Mucosa of gallbladder (tissue), 1 donor: ENCODE results near the gene TRNP1. TPM values are rescaled to one million over a fixed set of nuclear protein-coding genes. Genes with fewer than 3 reads are reported as not detected.
"Not testable (repeated sequence)": the region's sequence is repeated elsewhere in the genome, so short reads cannot be mapped to it uniquely, and the experiment has no call there.

Experiments used
- DNase-seq: peaks from one replicate; pipeline ENCODE4 v3.0.0-alpha.2; 2020; ENCODE audit warnings: low spot score
- total RNA-seq: library from RNA; stranded (reverse); gene quantifications from one replicate; pipeline ENCODE4 v1.2.1, GENCODE V29; 2021
- donor health status: DM: no; HTN: no; CAD: no.

Gene TRNP1
- total RNA-seq, 1 donor from 2014 or later: 296 TPM

GRCh38 chr1:26972821-26973220 lies 20.7 kb upstream of the TRNP1 start:
- no peak for DNase-seq

GRCh38 chr1:26976621-26977510 lies 16.6 kb upstream of the TRNP1 start:
- DNase-seq: no peak

DNA sequence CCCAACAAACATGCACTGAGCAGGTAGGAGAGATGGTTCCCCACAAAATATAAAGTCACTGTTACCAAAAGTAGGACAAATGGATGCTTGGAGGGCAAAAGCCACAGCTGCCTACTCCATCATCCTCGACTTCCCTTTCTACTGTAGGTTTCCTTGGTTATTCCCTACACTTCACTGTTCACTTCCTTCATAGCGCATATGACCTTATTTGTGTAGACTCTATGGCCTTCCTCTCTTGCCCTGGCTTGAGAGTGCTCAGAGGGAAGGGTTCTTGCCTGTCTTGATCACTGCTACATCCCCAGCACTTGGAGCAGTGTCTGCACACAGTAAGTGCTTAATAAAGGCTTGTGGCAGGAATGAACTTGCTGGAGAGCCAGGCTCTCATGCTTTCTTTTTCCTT lies 14.6 kb upstream of the TRNP1 start:
- DNase-seq: no peak

DNA sequence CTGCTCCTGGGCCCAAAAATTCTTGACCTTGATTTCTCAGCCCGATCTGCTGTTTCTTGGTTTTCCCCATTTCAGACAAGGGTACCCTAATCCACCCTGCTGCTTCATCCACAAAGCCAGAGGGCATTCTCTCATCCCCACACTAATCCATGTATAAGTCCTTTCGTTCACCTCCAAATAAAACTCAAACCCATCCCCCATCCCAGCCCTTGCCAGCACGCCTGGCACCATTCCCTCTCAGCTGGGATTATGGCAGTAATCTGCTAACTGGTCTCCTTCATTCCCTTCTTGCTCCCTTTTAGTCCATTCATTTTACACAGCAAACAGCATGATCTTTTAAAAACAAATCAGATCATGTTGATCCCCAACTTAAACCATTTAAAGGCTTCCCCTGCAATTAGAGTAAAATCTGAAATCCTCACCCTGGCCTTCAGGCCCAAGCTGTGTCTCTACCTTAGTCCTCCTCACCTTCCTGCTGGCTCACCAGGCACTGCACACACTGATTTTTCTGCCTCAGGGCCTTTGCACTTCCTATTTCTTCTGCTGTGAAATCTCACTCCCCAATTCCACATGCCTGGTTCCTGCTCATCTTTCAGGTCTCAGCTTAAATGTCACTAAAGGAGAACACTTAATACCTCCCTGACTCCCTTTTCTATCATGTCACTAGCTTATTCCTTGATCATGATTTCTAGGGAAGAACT lies 12.2 kb upstream of the TRNP1 start:
- no peak for DNase-seq

DNA sequence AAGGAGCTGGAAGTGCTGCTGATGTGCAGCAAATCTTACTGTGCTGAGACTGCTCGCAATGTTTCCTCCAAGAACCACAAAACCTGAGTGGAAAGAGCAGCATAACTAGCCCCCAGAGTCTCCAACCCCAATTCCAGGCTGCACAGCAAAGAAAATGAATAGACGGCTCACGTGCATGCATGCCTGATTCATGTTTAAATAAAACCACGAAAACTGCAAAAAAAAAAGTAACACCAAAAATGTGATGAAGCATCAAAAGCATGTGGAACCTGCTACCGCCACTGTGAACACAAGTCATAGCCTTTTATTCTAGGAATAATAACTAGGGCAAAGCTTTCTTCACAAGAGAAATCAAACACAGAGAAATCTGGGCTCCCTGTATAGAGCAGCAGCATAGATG lies 9.6 kb upstream of the TRNP1 start:
- no peak for DNase-seq

- no peak for DNase-seq
Measured at GRCh38 chr1:26984291-26984690, 9.2 kb upstream of the TRNP1 start.

DNA sequence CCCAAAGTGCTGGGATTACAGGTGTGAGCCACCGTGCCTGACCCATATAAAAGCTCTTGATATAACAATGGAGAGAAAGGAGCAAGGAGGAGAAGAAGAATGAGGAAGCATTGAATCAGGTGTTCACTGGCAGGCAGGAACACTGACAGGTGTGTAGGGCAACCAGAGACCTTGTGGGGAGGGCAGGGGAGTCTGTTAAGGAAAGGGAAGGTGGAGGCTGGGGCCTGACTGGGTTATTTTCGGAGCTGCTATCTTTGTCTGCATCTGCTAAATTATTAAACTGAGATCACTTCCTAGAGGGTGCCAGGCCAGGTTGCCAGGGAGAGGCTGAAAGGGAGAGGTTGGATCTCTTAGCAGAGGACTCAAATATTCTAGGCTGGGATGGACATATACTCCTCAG lies 6.8 kb upstream of the TRNP1 start:
- DNase-seq: peak; percentile 87

GRCh38 chr1:26989403-26990109 lies 3.9 kb upstream of the TRNP1 start:
- not testable (repeated sequence) for DNase-seq

- no peak for DNase-seq
Measured at GRCh38 chr1:26991310-26992116, 2.0 kb upstream of the TRNP1 start.

DNA sequence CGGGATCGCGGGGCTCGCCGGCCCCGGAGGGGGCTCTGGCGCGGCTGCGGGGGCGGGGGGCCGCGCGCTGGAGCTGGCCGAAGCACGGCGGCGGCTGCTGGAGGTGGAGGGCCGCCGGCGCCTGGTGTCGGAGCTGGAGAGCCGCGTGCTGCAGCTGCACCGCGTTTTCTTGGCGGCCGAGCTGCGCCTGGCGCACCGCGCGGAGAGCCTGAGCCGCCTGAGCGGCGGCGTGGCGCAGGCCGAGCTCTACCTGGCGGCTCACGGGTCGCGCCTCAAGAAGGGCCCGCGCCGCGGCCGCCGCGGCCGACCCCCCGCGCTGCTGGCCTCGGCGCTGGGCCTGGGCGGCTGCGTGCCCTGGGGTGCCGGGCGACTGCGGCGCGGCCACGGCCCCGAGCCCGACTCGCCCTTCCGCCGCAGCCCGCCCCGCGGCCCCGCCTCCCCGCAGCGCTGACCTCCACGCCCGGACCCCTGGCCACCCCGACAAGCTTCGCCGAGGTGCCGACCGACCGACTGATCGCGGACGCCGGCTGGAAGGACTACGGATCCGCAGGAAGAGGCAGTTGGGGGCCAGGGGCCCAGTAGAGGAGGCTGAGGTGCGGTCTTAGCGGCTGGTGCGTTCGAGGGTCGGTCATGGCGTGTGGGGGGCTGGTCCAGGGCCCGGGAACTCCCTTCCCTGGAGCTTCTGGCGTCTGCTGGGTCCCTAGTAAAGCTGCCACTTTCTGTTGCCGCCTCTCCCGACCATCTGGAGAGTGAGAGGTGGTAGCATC lies 711 bp downstream of the TRNP1 start:
- no peak for DNase-seq

- no peak for DNase-seq
Measured at GRCh38 chr1:26994787-26995517, 1.5 kb downstream of the TRNP1 start.

DNA sequence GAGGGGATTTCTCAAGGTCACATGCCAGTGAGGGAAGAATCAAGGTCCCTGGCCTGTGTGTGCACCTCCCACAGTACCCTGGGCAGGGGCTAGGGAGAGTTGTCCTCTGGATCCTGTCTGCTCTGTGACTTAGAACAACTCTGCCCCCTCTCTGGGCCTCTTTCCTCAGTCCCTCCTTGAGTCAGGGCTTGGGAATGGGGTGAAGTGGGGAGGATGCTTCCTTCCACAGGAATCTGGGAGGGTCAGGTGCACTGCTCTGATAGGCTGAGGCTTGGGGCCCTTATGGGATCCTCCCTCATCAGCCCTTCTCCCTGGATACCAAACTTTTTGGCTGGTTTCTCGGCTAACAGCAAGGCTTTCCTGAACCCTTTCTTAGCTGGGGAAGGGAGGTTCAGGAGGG lies 2.5 kb downstream of the TRNP1 start:
- DNase-seq: no peak

DNA sequence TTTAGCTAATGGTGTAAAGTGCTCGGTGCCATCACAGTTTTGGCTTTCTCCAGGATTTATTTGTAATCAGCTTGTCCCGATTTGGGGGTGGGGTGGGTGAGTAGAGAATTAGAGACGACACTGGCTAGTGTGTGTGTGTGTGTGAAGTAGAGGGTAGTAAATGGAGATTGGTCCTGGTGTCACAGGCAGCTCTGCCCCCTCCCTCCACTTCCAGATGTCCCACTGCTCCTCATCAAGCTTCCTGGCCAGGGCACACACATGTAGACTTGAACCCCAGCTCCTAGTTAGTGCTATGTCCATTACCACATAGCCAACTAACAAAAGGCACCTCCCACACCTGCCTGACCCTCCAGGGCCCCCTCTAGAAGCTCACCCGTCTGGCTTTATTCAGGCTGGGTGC lies 3.2 kb downstream of the TRNP1 start:
- no peak for DNase-seq

DNA sequence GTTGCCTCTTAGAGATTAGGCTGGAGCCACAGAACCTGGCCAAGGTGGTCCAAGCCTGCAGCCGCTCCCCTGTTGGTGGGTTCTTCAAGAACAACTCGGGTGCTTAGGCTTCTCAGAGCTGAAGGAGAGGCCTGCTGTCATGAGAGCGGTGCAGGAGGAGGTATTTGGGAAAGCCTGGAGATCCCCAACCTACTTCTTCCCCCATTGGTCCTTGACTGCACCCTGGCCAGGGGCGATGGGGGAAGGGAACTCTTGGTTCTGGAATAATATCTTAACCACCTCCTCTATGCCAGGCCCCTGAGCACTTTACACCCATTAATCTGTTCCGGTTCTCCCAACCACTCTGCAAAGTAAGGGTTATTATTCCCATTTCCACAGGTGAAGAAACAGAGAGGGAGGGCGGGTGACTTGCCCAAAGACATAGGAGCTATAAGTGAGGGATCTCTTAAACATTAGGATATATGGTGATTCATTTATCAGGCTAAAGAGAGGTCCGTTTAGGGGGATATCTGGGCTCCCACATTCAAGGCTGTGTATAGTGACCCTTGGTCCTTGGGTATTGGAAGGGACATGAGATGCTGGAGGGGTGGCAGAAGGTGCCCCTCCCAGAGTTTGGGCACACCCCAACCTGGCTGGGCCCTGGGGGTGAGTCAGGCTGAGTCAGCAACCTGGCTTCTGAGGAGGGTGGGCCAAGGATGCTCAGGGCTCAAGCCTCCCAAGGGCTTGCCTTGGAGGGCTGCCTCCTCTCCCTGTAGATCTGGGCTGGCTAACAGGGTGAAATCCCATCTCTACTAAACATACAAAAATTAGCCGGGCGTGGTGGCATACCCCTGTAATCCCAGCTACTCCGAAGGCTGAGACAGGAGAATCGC lies 5.2 kb downstream of the TRNP1 start:
- no peak for DNase-seq

DNA sequence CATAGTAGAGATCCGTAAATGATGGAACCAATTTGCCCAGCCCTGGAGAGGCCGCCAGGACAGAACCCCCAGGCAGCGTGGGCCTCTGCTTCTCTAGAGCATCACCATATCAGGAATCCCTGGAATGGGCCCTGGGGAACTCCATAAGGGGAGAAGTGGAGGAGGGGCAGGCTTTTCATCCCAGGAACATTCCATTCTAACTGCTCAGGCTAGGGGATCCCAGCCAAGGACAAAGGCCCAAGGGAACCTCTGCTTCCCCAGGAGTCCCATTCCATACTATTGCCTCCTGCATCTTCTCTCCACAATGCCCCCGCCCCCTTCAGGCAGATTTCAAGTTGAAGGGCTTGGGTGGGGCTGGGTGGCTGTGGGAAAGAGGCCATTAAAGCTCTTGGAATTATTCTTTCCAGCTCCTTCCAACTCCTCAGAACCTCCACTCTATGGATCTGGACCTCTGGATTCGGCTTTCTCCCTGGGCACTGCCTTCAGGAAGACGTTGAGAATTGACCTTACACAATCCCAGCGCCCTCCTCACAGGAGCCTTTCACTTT lies 6.0 kb downstream of the TRNP1 start:
- DNase-seq: peak; percentile 80

DNA sequence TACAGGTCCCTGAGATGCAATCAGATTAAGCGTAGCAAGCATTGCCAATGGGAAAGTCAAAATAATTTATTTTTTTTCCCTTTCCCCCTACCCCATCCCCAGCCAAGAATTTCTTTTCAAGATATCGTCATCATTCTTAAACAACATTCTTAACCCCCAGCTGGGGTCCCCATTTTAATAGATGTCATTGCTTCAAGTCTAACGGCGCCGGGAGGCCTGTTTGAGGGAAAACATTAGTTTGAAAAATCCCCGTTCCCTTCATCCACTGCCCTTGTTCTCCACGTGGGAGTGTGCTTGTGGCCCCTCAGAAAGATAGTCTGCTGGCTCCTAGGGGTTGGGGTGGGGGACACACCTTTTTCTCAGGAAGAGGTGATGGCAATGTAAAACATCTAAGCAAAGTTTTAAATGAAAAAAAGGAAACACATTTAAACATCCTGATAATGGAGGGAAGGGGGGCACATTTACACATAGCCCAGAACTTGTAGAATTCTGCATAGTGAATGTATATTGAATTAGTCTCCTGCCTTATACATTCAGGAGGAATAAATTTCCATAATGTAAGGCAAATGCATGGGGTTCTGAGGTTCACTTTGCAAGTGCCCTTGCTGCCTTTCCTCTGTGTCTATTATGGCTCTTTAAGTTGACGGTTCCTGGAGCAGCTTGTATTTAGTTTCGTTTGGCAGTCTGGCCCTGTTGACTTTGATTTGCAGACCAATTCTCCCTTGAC lies 6.8 kb downstream of the TRNP1 start:
- no peak for DNase-seq

- DNase-seq: no peak
Measured at GRCh38 chr1:27000817-27001460, 7.4 kb downstream of the TRNP1 start.
